Left ventricle myocardium inferior (tissue), 1 donor: ENCODE data around the gene B3GNT8. TPM values are rescaled to one million over a fixed set of nuclear protein-coding genes. Genes with fewer than 3 reads are reported as not detected.

Experiments used
- DNase-seq: peaks from one replicate; pipeline ENCODE4 v3.0.0-alpha.2; 2020
- H3K27ac ChIP-seq: fragments of 200-600 bp; replicated peaks from 2 replicates; pipeline ENCODE4 v1.8.0; 2021
- H3K27me3 ChIP-seq: fragments of 200-600 bp; 2 replicates; pipeline ENCODE4 v1.8.0; 2021; ENCODE audit warnings: low read depth
- H3K36me3 ChIP-seq: fragments of 200-600 bp; 2 replicates; pipeline ENCODE4 v1.8.0; 2021
- H3K4me1 ChIP-seq: fragments of 200-600 bp; 2 replicates; pipeline ENCODE4 v1.8.0; 2021
- H3K4me3 ChIP-seq: fragments of 200-600 bp; 2 replicates; pipeline ENCODE4 v1.8.0; 2021; ENCODE audit warnings: mild to moderate bottlenecking, moderate library complexity
- H3K9me3 ChIP-seq: fragments of 200-600 bp; replicated peaks from 2 replicates; pipeline ENCODE4 v1.8.0; 2021
- intact Hi-C: fragments of 100-400 bp; cut with micrococcal nuclease; formaldehyde crosslinking; loops from one replicate; pipeline ENCODE4 v1.11.0; 2022
- total RNA-seq: library from RNA; stranded (reverse); fragmentation: NEBNext Ultra II Directional; extraction: Animal tissue kit (Norgen Biotek cat#: 25700); gene quantifications from one replicate; pipeline ENCODE4 v1.2.1, GENCODE V29; 2021
- TF ChIP-seq, protein P1 (sequence below): fragments of 200-600 bp; IDR thresholded peaks from 2 replicates; pipeline ENCODE4 v1.8.0; 2021; ENCODE audit warnings: antibody characterized with exemption, mild to moderate bottlenecking, borderline replicate concordance
- donor health status: DM: no; HTN: yes; CAD: no; lungs with severe emphysema.

B3GNT8 gene
- total RNA-seq, 1 donor from 2014 or later, result 10.3 TPM

GRCh38 chr19:41427647-41428480, 690 bp upstream of the B3GNT8 start:
- Histone ChIP-seq H3K36me3 (peaks cover 41% of the 10 kb centered on the region), H3K9me3 (no peaks in the 10 kb centered on the region), H3K4me3 (peak overlapping the region; percentile 74), H3K4me1 (peaks cover 80% of the 10 kb centered on the region), H3K27ac (peak overlapping the region; percentile 93), H3K27me3 (no peaks in the 10 kb centered on the region)
- DNase-seq, result peak; percentile 58
- TF ChIP-seq, protein P1, sequence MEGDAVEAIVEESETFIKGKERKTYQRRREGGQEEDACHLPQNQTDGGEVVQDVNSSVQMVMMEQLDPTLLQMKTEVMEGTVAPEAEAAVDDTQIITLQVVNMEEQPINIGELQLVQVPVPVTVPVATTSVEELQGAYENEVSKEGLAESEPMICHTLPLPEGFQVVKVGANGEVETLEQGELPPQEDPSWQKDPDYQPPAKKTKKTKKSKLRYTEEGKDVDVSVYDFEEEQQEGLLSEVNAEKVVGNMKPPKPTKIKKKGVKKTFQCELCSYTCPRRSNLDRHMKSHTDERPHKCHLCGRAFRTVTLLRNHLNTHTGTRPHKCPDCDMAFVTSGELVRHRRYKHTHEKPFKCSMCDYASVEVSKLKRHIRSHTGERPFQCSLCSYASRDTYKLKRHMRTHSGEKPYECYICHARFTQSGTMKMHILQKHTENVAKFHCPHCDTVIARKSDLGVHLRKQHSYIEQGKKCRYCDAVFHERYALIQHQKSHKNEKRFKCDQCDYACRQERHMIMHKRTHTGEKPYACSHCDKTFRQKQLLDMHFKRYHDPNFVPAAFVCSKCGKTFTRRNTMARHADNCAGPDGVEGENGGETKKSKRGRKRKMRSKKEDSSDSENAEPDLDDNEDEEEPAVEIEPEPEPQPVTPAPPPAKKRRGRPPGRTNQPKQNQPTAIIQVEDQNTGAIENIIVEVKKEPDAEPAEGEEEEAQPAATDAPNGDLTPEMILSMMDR, result peak; percentile 12
- intact Hi-C loops, result no loop called here

DNA sequence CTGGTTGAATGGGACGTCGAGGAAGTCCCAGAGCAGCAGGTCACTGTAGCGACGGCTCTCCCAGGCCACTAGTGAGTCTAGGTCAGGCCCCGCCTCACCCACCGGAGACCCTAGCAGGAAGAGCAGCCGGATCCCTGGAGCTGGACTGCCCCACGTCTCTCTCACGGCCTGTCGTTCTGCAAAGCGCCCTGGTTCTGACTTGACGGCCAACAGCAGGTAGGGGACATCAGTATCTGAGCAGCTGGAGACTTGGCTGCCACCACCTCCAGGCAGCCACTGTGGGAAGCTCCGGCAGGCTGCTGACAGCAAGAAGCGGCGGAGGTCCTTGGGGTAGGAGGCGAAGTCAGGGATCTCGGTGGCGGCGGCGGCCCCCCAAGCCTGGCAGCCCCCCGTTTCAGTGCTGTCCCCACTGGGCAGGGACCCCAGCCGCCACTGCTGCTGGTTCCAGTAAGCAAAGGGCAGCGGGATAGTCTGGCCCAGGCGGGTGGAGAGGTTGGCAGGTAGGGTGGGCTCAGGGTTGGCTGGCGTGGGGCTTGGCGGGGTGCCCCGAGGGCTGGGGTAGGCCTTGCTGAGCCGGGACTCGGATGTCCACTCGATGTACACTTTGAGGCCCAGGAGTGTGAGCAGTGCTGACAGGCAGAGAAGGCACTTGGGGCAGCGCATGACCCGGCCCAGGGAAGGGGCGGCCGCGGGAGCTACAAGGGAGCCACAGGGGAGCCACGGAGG, 895 bp downstream of the B3GNT8 start:
- Histone ChIP-seq H3K27me3 (no peaks in the 10 kb centered on the region), H3K4me3 (peak overlapping the region; percentile 74), H3K4me1 (peaks cover 85% of the 10 kb centered on the region), H3K36me3 (peaks cover 48% of the 10 kb centered on the region), H3K27ac (peak overlapping the region; percentile 93), H3K9me3 (no peaks in the 10 kb centered on the region)
- TF ChIP-seq, protein P1, result no peak
- intact Hi-C loops, result no loop called here
- peak; percentile 27 for DNase-seq

DNA sequence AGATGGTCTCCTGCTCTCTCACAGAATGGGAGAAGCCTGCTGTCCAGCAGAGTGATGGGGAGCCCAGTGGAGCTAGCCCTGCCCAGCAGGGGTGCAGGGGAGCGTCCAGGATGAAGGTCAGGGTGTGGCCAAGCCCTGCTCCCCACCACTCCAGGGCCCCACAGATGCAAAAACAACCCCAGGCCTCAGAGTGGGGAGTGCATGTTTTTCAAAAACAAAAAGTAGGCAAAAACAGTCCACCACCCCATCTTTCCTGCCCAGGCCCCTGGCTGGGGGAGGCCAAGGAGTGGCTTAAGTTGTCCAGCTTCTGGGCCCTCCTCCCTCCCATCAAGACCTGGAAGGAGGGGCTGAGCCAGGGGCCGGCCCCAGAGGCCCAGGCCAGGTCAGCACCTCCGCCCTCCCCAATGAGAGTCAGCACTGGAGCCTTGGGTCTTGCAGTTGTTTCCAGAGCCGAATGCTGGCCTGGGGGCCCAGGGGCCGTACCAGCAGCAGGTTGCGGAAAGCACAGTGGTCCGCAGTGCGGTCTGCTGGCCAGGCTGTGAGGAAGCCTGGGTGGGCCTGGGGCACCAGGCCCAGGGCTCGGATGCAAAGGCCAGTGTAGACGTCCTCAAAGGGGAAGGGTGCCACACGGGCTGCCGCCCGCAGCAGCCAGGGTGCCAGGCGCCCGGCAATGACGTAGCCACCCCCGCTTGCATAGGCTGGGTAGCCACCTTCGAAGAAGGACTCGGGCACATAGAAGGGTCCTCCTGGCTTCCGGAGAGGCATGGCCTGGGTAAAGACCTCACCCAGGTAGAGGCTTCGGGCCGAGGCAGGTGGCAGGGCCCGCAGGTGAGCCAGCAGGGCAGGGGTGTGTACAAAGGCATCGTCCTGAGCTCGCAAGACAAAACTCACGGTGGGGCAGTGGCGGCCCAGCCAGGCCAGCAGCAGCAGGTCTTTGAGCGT, 1.7 kb downstream of the B3GNT8 start:
- Histone ChIP-seq H3K4me3 (peak overlapping the region; percentile 74), H3K27me3 (no peaks in the 10 kb centered on the region), H3K9me3 (no peaks in the 10 kb centered on the region), H3K4me1 (peaks cover 77% of the 10 kb centered on the region), H3K36me3 (peaks cover 46% of the 10 kb centered on the region), H3K27ac (peak overlapping the region; percentile 93)
- intact Hi-C loops, result no loop called here
- DNase-seq, result no peak
- TF ChIP-seq, protein P1, result no peak

DNA sequence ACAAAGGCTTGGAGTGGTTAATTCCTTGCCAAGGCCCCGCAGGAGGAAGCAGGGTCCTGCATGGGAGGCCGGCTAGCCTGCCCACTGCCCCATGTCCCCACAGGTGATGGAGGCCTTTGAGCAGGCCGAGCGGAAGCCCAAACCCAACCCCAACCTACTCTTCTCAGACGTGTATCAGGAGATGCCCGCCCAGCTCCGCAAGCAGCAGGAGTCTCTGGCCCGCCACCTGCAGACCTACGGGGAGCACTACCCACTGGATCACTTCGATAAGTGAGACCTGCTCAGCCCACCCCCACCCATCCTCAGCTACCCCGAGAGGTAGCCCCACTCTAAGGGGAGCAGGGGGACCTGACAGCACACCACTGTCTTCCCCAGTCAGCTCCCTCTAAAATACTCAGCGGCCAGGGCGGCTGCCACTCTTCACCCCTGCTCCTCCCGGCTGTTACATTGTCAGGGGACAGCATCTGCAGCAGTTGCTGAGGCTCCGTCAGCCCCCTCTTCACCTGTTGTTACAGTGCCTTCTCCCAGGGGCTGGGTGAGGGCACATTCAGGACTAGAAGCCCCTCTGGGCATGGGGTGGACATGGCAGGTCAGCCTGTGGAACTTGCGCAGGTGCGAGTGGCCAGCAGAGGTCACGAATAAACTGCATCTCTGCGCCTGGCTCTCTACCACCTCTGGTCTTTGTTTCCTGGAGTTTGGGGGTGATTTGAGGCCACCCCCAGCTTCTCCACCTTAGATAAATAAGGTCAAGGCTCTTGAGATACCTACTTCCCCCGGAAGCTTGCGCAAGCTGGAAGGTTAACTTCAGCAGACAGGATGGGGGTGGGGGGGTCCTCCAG, 2.6 kb downstream of the B3GNT8 start:
- no peaks in the 10 kb centered on the region for H3K9me3 ChIP-seq
- intact Hi-C loops, result no loop called here
- peaks cover 55% of the 10 kb centered on the region for H3K36me3 ChIP-seq
- TF ChIP-seq, protein P1, result no peak
- peaks cover 73% of the 10 kb centered on the region for H3K4me1 ChIP-seq
- no peak for DNase-seq
- no peaks in the 10 kb centered on the region for H3K27me3 ChIP-seq
- H3K4me3 ChIP-seq, result peak overlapping the region; percentile 74
- peak overlapping the region; percentile 93 for H3K27ac ChIP-seq
